Keratinocyte (primary cell): ENCODE measurements around the gene HTD2.

Experiments used
- EZH2 ChIP-seq: IDR thresholded peaks from one replicate; pipeline ENCODE4 v1.6.1; 2012; ENCODE audit warnings: inconsistent platforms, mild to moderate bottlenecking, low read length, moderate library complexity
- TF ChIP-seq, protein P1 (sequence below), 3 experiments: IDR thresholded peaks in 1 of 3; conservative IDR thresholded peaks in 1 of 3; optimal IDR thresholded peaks in 1 of 3; 2 replicates in 2 of 3; 3 replicates in 1 of 3; pipeline versions ENCODE3 to v1.5.1; 2011; ENCODE audit warnings: low read length in 3 of 3, mild to moderate bottlenecking in 3 of 3, moderate library complexity in 2 of 3, control low read depth in 1 of 3, inconsistent platforms in 1 of 3; ENCODE audit not compliant: insufficient read depth in 2 of 3; ENCODE audit errors: extremely low read depth in 1 of 3

- TF ChIP-seq, protein P1, sequence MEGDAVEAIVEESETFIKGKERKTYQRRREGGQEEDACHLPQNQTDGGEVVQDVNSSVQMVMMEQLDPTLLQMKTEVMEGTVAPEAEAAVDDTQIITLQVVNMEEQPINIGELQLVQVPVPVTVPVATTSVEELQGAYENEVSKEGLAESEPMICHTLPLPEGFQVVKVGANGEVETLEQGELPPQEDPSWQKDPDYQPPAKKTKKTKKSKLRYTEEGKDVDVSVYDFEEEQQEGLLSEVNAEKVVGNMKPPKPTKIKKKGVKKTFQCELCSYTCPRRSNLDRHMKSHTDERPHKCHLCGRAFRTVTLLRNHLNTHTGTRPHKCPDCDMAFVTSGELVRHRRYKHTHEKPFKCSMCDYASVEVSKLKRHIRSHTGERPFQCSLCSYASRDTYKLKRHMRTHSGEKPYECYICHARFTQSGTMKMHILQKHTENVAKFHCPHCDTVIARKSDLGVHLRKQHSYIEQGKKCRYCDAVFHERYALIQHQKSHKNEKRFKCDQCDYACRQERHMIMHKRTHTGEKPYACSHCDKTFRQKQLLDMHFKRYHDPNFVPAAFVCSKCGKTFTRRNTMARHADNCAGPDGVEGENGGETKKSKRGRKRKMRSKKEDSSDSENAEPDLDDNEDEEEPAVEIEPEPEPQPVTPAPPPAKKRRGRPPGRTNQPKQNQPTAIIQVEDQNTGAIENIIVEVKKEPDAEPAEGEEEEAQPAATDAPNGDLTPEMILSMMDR (optimal IDR thresholded peaks at IDR 0.05 in 1 of 3, IDR thresholded peaks at IDR 0.05 in 1 of 3, conservative IDR thresholded peaks at IDR 0.05 in 1 of 3; ENCODE audit: extremely low read depth in 1 of 3, insufficient read depth in 2 of 3, low read length in 3 of 3), result no peak
- TF ChIP-seq EZH2, result no peak
Observed at GRCh38 chr3:58308728-58309127, 2.4 kb downstream of the HTD2 start.
